H9 (cell line): ENCODE data around the gene KLF15. TPM values are rescaled to one million over a fixed set of nuclear protein-coding genes. Genes with fewer than 3 reads are reported as not detected.

Experiments
- DNase-seq: peaks from one replicate; pipeline ENCODE4 v3.0.0-alpha.2; 2017
- H2AFZ ChIP-seq: one replicate; pipeline ENCODE4 v1.6.1; 2013; ENCODE audit warnings: mild to moderate bottlenecking, low read length, control low read depth, moderate library complexity
- H2AK5ac ChIP-seq: 2 replicates; pipeline ENCODE4 v1.6.1; 2013; ENCODE audit warnings: low read length, control low read depth, mixed read lengths; ENCODE audit not compliant: insufficient read length
- H2BK120ac ChIP-seq: one replicate; pipeline ENCODE4 v1.6.1; 2013; ENCODE audit warnings: low read depth, mild to moderate bottlenecking, low read length, control low read depth, inconsistent platforms; ENCODE audit not compliant: poor library complexity, severe bottlenecking
- H2BK12ac ChIP-seq: 2 replicates; pipeline ENCODE4 v1.6.1; 2013; ENCODE audit warnings: low read length, control low read depth, mixed read lengths, low read depth; ENCODE audit not compliant: insufficient read length
- H2BK15ac ChIP-seq: 2 replicates; pipeline ENCODE4 v1.6.1; 2013; ENCODE audit warnings: low read depth, low read length, control low read depth
- H2BK20ac ChIP-seq: one replicate; pipeline ENCODE4 v1.6.1; 2013; ENCODE audit warnings: low read depth, mild to moderate bottlenecking, low read length, control low read depth, inconsistent platforms; ENCODE audit not compliant: poor library complexity, severe bottlenecking
- H2BK5ac ChIP-seq: 2 replicates; pipeline ENCODE4 v1.6.1; 2013; ENCODE audit warnings: low read length, control low read depth, mixed read lengths; ENCODE audit not compliant: insufficient read length
- H3K14ac ChIP-seq: 2 replicates; pipeline ENCODE4 v1.6.1; 2013; ENCODE audit warnings: low read length, control low read depth; ENCODE audit not compliant: insufficient read depth
- H3K18ac ChIP-seq: 2 replicates; pipeline ENCODE4 v1.6.1; 2013; ENCODE audit warnings: low read depth, mild to moderate bottlenecking, mixed read lengths, low read length, control low read depth; ENCODE audit not compliant: insufficient read length
- H3K23ac ChIP-seq: 2 replicates; pipeline ENCODE4 v1.6.1; 2013; ENCODE audit warnings: low read length, control low read depth, mixed read lengths, low read depth; ENCODE audit not compliant: insufficient read length
- H3K23me2 ChIP-seq: 2 replicates; pipeline ENCODE4 v1.6.1; 2013; ENCODE audit warnings: low read depth, mild to moderate bottlenecking, mixed read lengths, low read length, control low read depth; ENCODE audit not compliant: insufficient read length, poor library complexity, severe bottlenecking
- H3K27ac ChIP-seq: 2 replicates; pipeline ENCODE4 v1.5.1; 2013; ENCODE audit warnings: low read length, control low read depth, mixed read lengths, low read depth; ENCODE audit not compliant: insufficient read length
- H3K27me3 ChIP-seq: 2 replicates; pipeline ENCODE4 v1.6.1; 2013; ENCODE audit warnings: low read length, control low read depth, inconsistent platforms; ENCODE audit not compliant: insufficient read depth
- H3K4ac ChIP-seq: 2 replicates; pipeline ENCODE4 v1.6.1; 2013; ENCODE audit warnings: low read depth, mild to moderate bottlenecking, control low read depth, inconsistent platforms, low read length, moderate library complexity
- H3K4me1 ChIP-seq: 2 replicates; pipeline ENCODE4 v1.6.1; 2013; ENCODE audit warnings: low read length, control low read depth, inconsistent platforms; ENCODE audit not compliant: insufficient read depth
- H3K4me2 ChIP-seq: 2 replicates; pipeline ENCODE4 v1.6.1; 2013; ENCODE audit warnings: low read length, control low read depth, mixed read lengths; ENCODE audit not compliant: insufficient read length, insufficient read depth
- H3K56ac ChIP-seq: 2 replicates; pipeline ENCODE4 v1.6.1; 2013; ENCODE audit warnings: low read depth, mild to moderate bottlenecking, mixed read lengths, low read length, control low read depth; ENCODE audit not compliant: insufficient read length
- H3K79me1 ChIP-seq: 2 replicates; pipeline ENCODE4 v1.6.1; 2013; ENCODE audit warnings: low read depth, mild to moderate bottlenecking, moderate library complexity, low read length, control low read depth, inconsistent platforms; ENCODE audit not compliant: insufficient read depth, poor library complexity, severe bottlenecking
- H3K79me2 ChIP-seq: 2 replicates; pipeline ENCODE4 v1.6.1; 2013; ENCODE audit warnings: low read length, control low read depth, inconsistent platforms; ENCODE audit not compliant: insufficient read depth
- H3K9ac ChIP-seq: 2 replicates; pipeline ENCODE4 v1.6.1; 2013; ENCODE audit warnings: low read length, control low read depth, mixed read lengths; ENCODE audit not compliant: insufficient read length; ENCODE audit errors: extremely low read depth
- H3K9me3 ChIP-seq: one replicate; pipeline ENCODE4 v1.6.1; 2013; ENCODE audit warnings: low read depth, low read length, inconsistent platforms; ENCODE audit not compliant: control insufficient read depth
- H3T11ph ChIP-seq: one replicate; pipeline ENCODE4 v1.6.1; 2013; ENCODE audit warnings: mild to moderate bottlenecking, low read length, control low read depth, inconsistent platforms
- H4K20me1 ChIP-seq: one replicate; pipeline ENCODE4 v1.6.1; 2013; ENCODE audit not compliant: control insufficient read depth, insufficient read length, insufficient read depth
- H4K5ac ChIP-seq: 2 replicates; pipeline ENCODE4 v1.6.1; 2013; ENCODE audit warnings: low read depth, mild to moderate bottlenecking, mixed read lengths, low read length, control low read depth; ENCODE audit not compliant: insufficient read length
- H4K8ac ChIP-seq: replicated peaks from 2 replicates; pipeline ENCODE4 v1.6.1; 2013; ENCODE audit warnings: low read length, control low read depth, mixed read lengths, low read depth; ENCODE audit not compliant: insufficient read length
- H4K91ac ChIP-seq: 2 replicates; pipeline ENCODE4 v1.6.1; 2013; ENCODE audit warnings: low read depth, mild to moderate bottlenecking, moderate library complexity, mixed read lengths, low read length, control low read depth; ENCODE audit not compliant: insufficient read length
- H3K27ac Mint-ChIP-seq, 3 experiments: 2 replicates in 2 of 3; 3 replicates in 1 of 3; pipeline ENCODE4 v1.8.0; 2020 to 2021; ENCODE audit warnings: mixed read lengths in 3 of 3, mild to moderate bottlenecking in 1 of 3, moderate library complexity in 1 of 3
- H3K27me3 Mint-ChIP-seq: 2 replicates; pipeline ENCODE4 v1.8.0; 2021; ENCODE audit warnings: low read depth, mild to moderate bottlenecking, moderate library complexity, mixed read lengths
- H3K36me3 Mint-ChIP-seq, 3 experiments: 2 replicates in 2 of 3; 3 replicates in 1 of 3; pipeline ENCODE4 v1.8.0; 2020 to 2021; ENCODE audit warnings: low read depth in 3 of 3, mixed read lengths in 3 of 3; ENCODE audit not compliant: insufficient read depth in 1 of 3
- H3K4me1 Mint-ChIP-seq, 2 experiments: 2 replicates each; pipeline ENCODE4 v1.8.0; 2020; ENCODE audit warnings: mixed read lengths in 2 of 2
- H3K4me3 Mint-ChIP-seq, 2 experiments: 2 replicates in 1 of 2; 3 replicates in 1 of 2; pipeline ENCODE4 v1.8.0; 2020 to 2021; ENCODE audit warnings: mild to moderate bottlenecking in 2 of 2, mixed read lengths in 2 of 2, moderate library complexity in 1 of 2
- H3K9me3 Mint-ChIP-seq, 2 experiments: 2 replicates in 1 of 2; 3 replicates in 1 of 2; pipeline ENCODE4 v1.8.0; 2020; ENCODE audit warnings: mild to moderate bottlenecking in 2 of 2, mixed read lengths in 2 of 2, moderate library complexity in 1 of 2
- WGBS: extraction: QIAGEN DNeasy Blood & Tissue Kit; methylation state at CpG from one replicate; pipeline ENCODE4 v1.1.7; 2013; ENCODE audit warnings: missing lambda C conversion rate, low lambda C conversion rate, mixed read lengths; ENCODE audit not compliant: insufficient read length; ENCODE audit errors: extremely low coverage; 5-methylcytosine and 5-hydroxymethylcytosine counted together
- total RNA-seq: library from RNA; stranded (reverse); gene quantifications from 2 replicates; pipeline ENCODE4 v1.2.1, GENCODE V29; 2021
- TF ChIP-seq, protein P1 (sequence below): fragments of 200-600 bp; sonication (generic); conservative IDR thresholded peaks from 3 replicates; pipeline ENCODE4 v1.8.0; 2021; ENCODE audit warnings: antibody characterized with exemption, mild to moderate bottlenecking

KLF15 gene
- total RNA-seq, 1 experiment from 2014 or later: 10.8 TPM

DNA sequence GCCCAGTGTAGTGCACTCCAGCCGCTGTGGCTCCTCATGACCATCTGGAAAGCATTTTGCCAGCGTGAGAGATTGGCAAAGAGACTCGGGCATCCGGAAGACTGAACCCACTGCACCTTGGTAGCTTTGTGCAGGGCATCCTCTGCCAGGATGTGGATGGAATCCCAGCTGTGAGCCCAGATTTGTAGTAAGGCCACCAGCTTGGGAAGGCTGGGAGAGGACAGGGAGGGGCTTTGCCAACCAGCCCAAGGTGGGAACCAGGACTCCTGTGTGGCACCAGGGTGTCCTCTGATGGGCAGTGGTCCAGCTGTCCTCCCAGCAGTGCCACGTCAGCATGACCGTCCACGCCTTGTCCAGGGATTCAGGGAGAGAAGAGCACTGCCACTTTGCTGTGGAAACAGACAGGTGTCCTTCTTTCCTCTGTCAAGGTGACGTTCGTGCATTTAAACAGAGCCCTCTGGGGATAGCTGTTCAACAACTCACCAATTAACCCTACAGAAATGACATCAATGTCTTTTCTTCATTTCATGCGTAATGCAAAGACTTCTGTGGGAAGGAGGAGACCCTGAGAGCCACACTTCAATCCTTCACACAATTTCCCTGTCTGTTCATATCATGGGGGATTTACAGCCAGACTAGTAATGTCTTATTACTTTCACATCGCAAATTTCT is 19.1 kb downstream of the KLF15 start:
- DNase-seq: no peak
- Histone ChIP-seq H3K79me1 (no peaks in the 10 kb centered on the region), H3K9me3 (no peaks in the 10 kb centered on the region), H4K8ac (no peak overlapping the region), H3K27me3 (no peaks in the 10 kb centered on the region), H2BK120ac (no peak overlapping the region), H3K27ac (no peak overlapping the region), H2BK12ac (no peak overlapping the region), H3K23me2 (no peaks in the 10 kb centered on the region), H3K4me2 (no peak overlapping the region), H3K79me2 (no peaks in the 10 kb centered on the region), H4K20me1 (no peaks in the 10 kb centered on the region), H3K23ac (no peak overlapping the region), H4K5ac (no peak overlapping the region), H2AK5ac (no peak overlapping the region), H3K18ac (no peak overlapping the region), H2BK20ac (no peak overlapping the region), H4K91ac (no peak overlapping the region), H3K56ac (no peak overlapping the region), H3K14ac (no peak overlapping the region), H3K4ac (no peak overlapping the region), H3K9ac (no peak overlapping the region), H2AFZ (no peak overlapping the region), H2BK15ac (no peak overlapping the region), H2BK5ac (no peak overlapping the region), H3T11ph (no peak overlapping the region), H3K4me1 (no peaks in the 10 kb centered on the region)
- H3K4me1 Mint-ChIP-seq: peaks cover 7 to 8% of the 10 kb centered on the region in 2 experiments; a peak in 3 of 4 replicates
- peaks cover 7% of the 10 kb centered on the region for H3K27me3 Mint-ChIP-seq
- no peak overlapping the region for H3K27ac Mint-ChIP-seq
- WGBS: no CpG with 5 or more reads among the region's 11 CpGs
- H3K9me3 Mint-ChIP-seq: no peaks in the 10 kb centered on the region
- H3K4me3 Mint-ChIP-seq: no peak overlapping the region
- TF ChIP-seq, protein P1, sequence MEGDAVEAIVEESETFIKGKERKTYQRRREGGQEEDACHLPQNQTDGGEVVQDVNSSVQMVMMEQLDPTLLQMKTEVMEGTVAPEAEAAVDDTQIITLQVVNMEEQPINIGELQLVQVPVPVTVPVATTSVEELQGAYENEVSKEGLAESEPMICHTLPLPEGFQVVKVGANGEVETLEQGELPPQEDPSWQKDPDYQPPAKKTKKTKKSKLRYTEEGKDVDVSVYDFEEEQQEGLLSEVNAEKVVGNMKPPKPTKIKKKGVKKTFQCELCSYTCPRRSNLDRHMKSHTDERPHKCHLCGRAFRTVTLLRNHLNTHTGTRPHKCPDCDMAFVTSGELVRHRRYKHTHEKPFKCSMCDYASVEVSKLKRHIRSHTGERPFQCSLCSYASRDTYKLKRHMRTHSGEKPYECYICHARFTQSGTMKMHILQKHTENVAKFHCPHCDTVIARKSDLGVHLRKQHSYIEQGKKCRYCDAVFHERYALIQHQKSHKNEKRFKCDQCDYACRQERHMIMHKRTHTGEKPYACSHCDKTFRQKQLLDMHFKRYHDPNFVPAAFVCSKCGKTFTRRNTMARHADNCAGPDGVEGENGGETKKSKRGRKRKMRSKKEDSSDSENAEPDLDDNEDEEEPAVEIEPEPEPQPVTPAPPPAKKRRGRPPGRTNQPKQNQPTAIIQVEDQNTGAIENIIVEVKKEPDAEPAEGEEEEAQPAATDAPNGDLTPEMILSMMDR: no peak
- H3K36me3 Mint-ChIP-seq: no peaks in the 10 kb centered on the region; a peak in 1 of 7 replicates
